K562 (cell line): ENCODE results near the gene CORIN. TPM values are rescaled to one million over a fixed set of nuclear protein-coding genes. Genes with fewer than 3 reads are reported as not detected.

Experiments
- ATAC-seq: fragments of 200-7000 bp; cut with Tn5 transposase; 3 replicates; pipeline ENCODE4 v1.9.1; 2020; ENCODE audit warnings: moderate library complexity
- BruUV-seq: library from RNA; stranded (reverse); fragments of 400-500 nt; replicated peaks from 2 replicates; lab custom pipeline; 2021; lab: Mats Ljungman, UMichigan
- CTCF ChIA-PET: fragments of 300-600 bp; formaldehyde crosslinking; extraction: SDS; loops from one replicate; lab custom pipeline; 2021; ENCODE audit warnings: low intra/inter-chr PET ratio; lab: Yijun Ruan, JAX
- POLR2A ChIA-PET: fragments of 300-600, 350-650 bp; sonication (Branson Sonifier 250); formaldehyde crosslinking; extraction: SDS; loops from one replicate; lab custom pipeline; 2021; ENCODE audit warnings: antibody characterized with exemption, inconsistent platforms; lab: Yijun Ruan, JAX
- DNase-seq, 4 experiments: peaks; one replicate each; pipeline versions ENCODE4 v3.0.0 to v3.0.0-alpha.2; 2011 to 2018; ENCODE audit warnings: low spot score in 3 of 4, mixed read lengths in 3 of 4; ENCODE audit errors: extremely low read depth in 1 of 4
- FAIRE-seq: peaks from 2 replicates; lab custom pipeline; 2011; peaks lifted over from hg19 to GRCh38; lab: Jason Lieb, UNC
- H2AFZ ChIP-seq: 2 replicates; pipeline ENCODE4 v1.6.0; 2011; ENCODE audit warnings: low read depth, low read length, control low read depth, inconsistent platforms
- H3K27ac ChIP-seq: fragments of 200-600 bp; 3 replicates; pipeline ENCODE4 v1.8.0; 2011; ENCODE audit warnings: low read depth, mild to moderate bottlenecking, control low read depth, inconsistent platforms, low read length, moderate library complexity, mixed read lengths; ENCODE audit errors: extremely low read depth
- H3K27me3 ChIP-seq, 2 experiments: fragments of 300-600 bp in 1 of 2; 2 replicates in 1 of 2; 3 replicates in 1 of 2; pipeline versions ENCODE4 v1.6.0 to v1.8.0; 2011; ENCODE audit warnings: inconsistent platforms in 2 of 2, low read length in 2 of 2, mild to moderate bottlenecking in 1 of 2, mixed read lengths in 1 of 2, moderate library complexity in 1 of 2; ENCODE audit not compliant: control insufficient read depth in 2 of 2, insufficient read depth in 2 of 2
- H3K36me3 ChIP-seq: fragments of 300-600 bp; 3 replicates; pipeline ENCODE4 v1.8.0; 2011; ENCODE audit warnings: mild to moderate bottlenecking, low read length, inconsistent platforms; ENCODE audit not compliant: control insufficient read depth, insufficient read depth
- H3K4me1 ChIP-seq, 2 experiments: fragments of 200-600 bp in 1 of 2; replicated peaks in 1 of 2; 2 replicates in 1 of 2; 3 replicates in 1 of 2; pipeline versions ENCODE4 v1.5.1 to v1.8.0; 2011; ENCODE audit warnings: inconsistent platforms in 2 of 2, low read length in 2 of 2, mild to moderate bottlenecking in 1 of 2, mixed read lengths in 1 of 2, moderate library complexity in 1 of 2; ENCODE audit not compliant: control insufficient read depth in 2 of 2, insufficient read depth in 2 of 2
- H3K4me2 ChIP-seq: 2 replicates; pipeline ENCODE4 v1.6.1; 2011; ENCODE audit warnings: low read length, control low read depth, inconsistent platforms, mixed read lengths; ENCODE audit not compliant: insufficient read depth
- H3K4me3 ChIP-seq: fragments of 200-600 bp; sonication (generic), shearing (Covaris generic); 2 replicates; pipeline ENCODE4 v1.5.1; 2016; ENCODE audit warnings: control low read depth, inconsistent platforms
- H3K79me2 ChIP-seq: fragments of 200-600 bp; 3 replicates; pipeline ENCODE4 v1.8.0; 2011; ENCODE audit warnings: low read length, inconsistent platforms; ENCODE audit not compliant: control insufficient read depth, insufficient read depth
- H3K9ac ChIP-seq, 2 experiments: 2 replicates each; pipeline versions ENCODE4 v1.6.0 to v1.6.1; 2011; ENCODE audit warnings: low read depth in 2 of 2, low read length in 2 of 2, control low read depth in 1 of 2, inconsistent platforms in 1 of 2, mild to moderate bottlenecking in 1 of 2, mixed read lengths in 1 of 2; ENCODE audit not compliant: insufficient read depth in 1 of 2
- H3K9me1 ChIP-seq: one replicate; pipeline ENCODE4 v1.6.0; 2011; ENCODE audit warnings: inconsistent platforms, mild to moderate bottlenecking, low read length, moderate library complexity; ENCODE audit not compliant: control insufficient read depth, insufficient read depth
- H3K9me3 ChIP-seq: replicated peaks from 2 replicates; pipeline ENCODE4 v1.5.1; 2011; ENCODE audit warnings: low read depth, low read length, inconsistent platforms; ENCODE audit not compliant: control insufficient read depth, insufficient read depth
- H4K20me1 ChIP-seq: replicated peaks from 2 replicates; pipeline ENCODE4 v1.6.1; 2011; ENCODE audit warnings: low read length, inconsistent platforms, mixed read lengths; ENCODE audit not compliant: control insufficient read depth, insufficient read depth
- EHMT2 ChIP-seq: fragments of 450-650 bp; IDR thresholded peaks from 2 replicates; pipeline ENCODE4 v1.6.1; 2018; ENCODE audit warnings: antibody characterized with exemption
- JUNB ChIP-seq: fragments of 450-650 bp; formaldehyde crosslinking; conservative IDR thresholded peaks from 2 replicates; pipeline ENCODE4 v1.4.0; 2020; ENCODE audit warnings: mild to moderate bottlenecking
- JUND ChIP-seq, 2 experiments: IDR thresholded peaks; 2 replicates in 1 of 2; 3 replicates in 1 of 2; pipeline ENCODE4 v1.6.1; 2011; ENCODE audit warnings: borderline replicate concordance in 2 of 2, low read depth in 2 of 2, low read length in 2 of 2, improper control_type of control experiment in 1 of 2, missing biosample characterization in 1 of 2, missing genetic modification characterization in 1 of 2, missing genetic modification reagents in 1 of 2
- MCM2 ChIP-seq: fragments of 450-650 bp; IDR thresholded peaks from 2 replicates; pipeline ENCODE4 v1.6.1; 2017; ENCODE audit warnings: low read depth, mild to moderate bottlenecking
- NUFIP1 ChIP-seq: fragments of 450-650 bp; IDR thresholded peaks from 2 replicates; pipeline ENCODE4 v1.6.1; 2018; ENCODE audit not compliant: partially characterized antibody
- SREBF1 ChIP-seq: fragments of 150-350 bp; IDR thresholded peaks from 2 replicates; pipeline ENCODE4 v1.6.1; 2014; ENCODE audit warnings: antibody characterized with exemption, low read depth, low read length, borderline replicate concordance
- TAF15 ChIP-seq: fragments of 200-400 bp; formaldehyde crosslinking; IDR thresholded peaks from 2 replicates; pipeline ENCODE4 v1.6.1; 2017; ENCODE audit warnings: mild to moderate bottlenecking, low read depth, low read length, moderate library complexity
- TBP ChIP-seq: optimal IDR thresholded peaks from 2 replicates; pipeline ENCODE3; 2011; ENCODE audit warnings: low read depth, low read length, improper control_type of control experiment
- XRCC3 ChIP-seq: fragments of 450-650 bp; IDR thresholded peaks from 2 replicates; pipeline ENCODE4 v1.6.1; 2017; ENCODE audit warnings: mild to moderate bottlenecking, moderate library complexity
- ZNF518B ChIP-seq: fragments of 250-450 bp; sonication (Bioruptor Pico); IDR thresholded peaks from 2 replicates; pipeline ENCODE4 v1.5.0; 2021; ENCODE audit warnings: mild to moderate bottlenecking, moderate library complexity
- ZNF609 ChIP-seq: sonication (generic); formaldehyde crosslinking; IDR thresholded peaks from 2 replicates; pipeline ENCODE4 v1.8.1; 2023; ENCODE audit warnings: missing genetic modification reagents, mild to moderate bottlenecking, borderline replicate concordance
- WGBS: fragments of 100-300 bp; shearing (Covaris generic); methylation state at CpG from one replicate; pipeline ENCODE4 v1.1.6; 2016; ENCODE audit warnings: low coverage, mixed read lengths; ENCODE audit not compliant: insufficient coverage; ENCODE audit errors: missing lambda C conversion rate; 5-methylcytosine and 5-hydroxymethylcytosine counted together
- in situ Hi-C: fragments of 300-500 bp; cut with MboI; formaldehyde crosslinking; loops from 4 replicates; pipeline ENCODE4 v1.15.0; 2018; ENCODE audit warnings: inconsistent platforms, mixed read lengths
- intact Hi-C: fragments of 100-400 bp; cut with micrococcal nuclease; formaldehyde crosslinking; loops from 2 replicates; pipeline ENCODE4 v1.14.2; 2022
- polyA plus RNA-seq, 8 experiments: library from polyadenylated mRNA; depleted of rRNA in 4 of 8; stranded (reverse) in 5 of 8; unstranded in 3 of 8; fragments of >200 nt; fragmentation: Nextera tagmentation in 2 of 8; fragmentation: Illumina TruSeq in 1 of 8; extraction: Ambion mirVana in 2 of 8; extraction: Trizol in 1 of 8; gene quantifications; 2 replicates each; pipeline versions ENCODE4 v1.2.1 to v1.2.3, GENCODE V29; 2011 to 2014; ENCODE audit warnings: inconsistent platforms in 1 of 8, missing spikeins in 1 of 8
- total RNA-seq, 7 experiments: library from RNA; depleted of rRNA in 6 of 7; stranded (reverse); fragments of >200 nt in 6 of 7; fragmentation: Illumina TruSeq in 2 of 7; extraction: Trizol in 2 of 7; gene quantifications; 2 replicates each; pipeline versions ENCODE4 v1.2.1 to v1.2.3, GENCODE V29; 2011 to 2021; ENCODE audit warnings: low replicate concordance in 1 of 7

The CORIN gene
- total and polyA plus RNA-seq, 9 of the 15 experiments (the other 6 are each of a cell fraction or from before 2014, with no cell fraction given) = 0.04 to 0.31 (median 0.08) TPM; not detected in 4

DNA sequence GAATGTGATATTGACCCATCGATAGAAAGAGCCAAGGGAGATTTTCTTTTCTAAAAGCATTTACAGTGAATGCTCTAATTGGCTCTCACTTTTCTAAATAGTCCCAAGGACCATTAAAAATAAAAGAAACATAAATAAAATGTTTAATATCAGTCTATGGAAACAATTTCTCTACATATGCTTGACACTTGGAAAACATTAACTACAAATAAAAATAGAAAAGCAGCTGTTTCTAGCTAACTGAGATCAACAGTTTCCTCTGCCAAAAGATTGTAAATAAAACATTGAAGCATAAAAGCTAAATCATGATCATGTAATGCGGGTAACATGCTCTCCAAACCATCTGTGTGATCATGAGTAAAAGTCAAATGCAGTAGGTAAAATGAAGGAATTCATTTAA, 49.7 kb downstream of the CORIN start (continued):
- TF ChIP-seq MCM2 (no peak), TBP (no peak), XRCC3 (no peak), NUFIP1 (no peak), EHMT2 (no peak)

GRCh38 chr4:47786958-47787370, 50.9 kb downstream of the CORIN start:
- Histone ChIP-seq H3K9me3 (no peaks in the 10 kb centered on the region), H3K27me3 (peaks cover 6% of the 10 kb centered on the region in 2 experiments; a peak in 2 of 5 replicates), H3K4me1 (no peaks in the 10 kb centered on the region), H3K9ac (no peak overlapping the region), H3K9me1 (no peaks in the 10 kb centered on the region), H3K4me3 (no peak overlapping the region), H2AFZ (no peak overlapping the region), H4K20me1 (no peaks in the 10 kb centered on the region), H3K4me2 (no peak overlapping the region), H3K27ac (no peak overlapping the region), H3K36me3 (no peaks in the 10 kb centered on the region), H3K79me2 (no peaks in the 10 kb centered on the region)
- in situ Hi-C loops = no loop called here
- 2% methylated on average over 4 of the region's 4 CpGs for WGBS
- CTCF ChIA-PET = no interaction called here
- DNase-seq (no peak), ATAC-seq (no peak), FAIRE-seq (no peak)
- POLR2A ChIA-PET = no interaction called here
- no TSS peak for BruUV-seq
- intact Hi-C loops = no loop called here
- TF ChIP-seq SREBF1 (no peak), ZNF518B (no peak), JUNB (CRISPR knock-in tag) (no peak), ZNF609 (CRISPR knock-in tag) (no peak), JUND (IDR thresholded peaks at IDR 0.05; ENCODE audit: borderline replicate concordance, low read depth, low read length) (no peak), JUND (tag; IDR thresholded peaks at IDR 0.05; ENCODE audit: borderline replicate concordance, low read depth, low read length) (no peak), TAF15 (no peak)
